Prostate gland (tissue), 2 donors: ENCODE measurements around the gene PLPP7.

Source experiments
- CTCF ChIP-seq, 4 experiments: fragments of 200-600 bp in 2 of 4; fragments of 450-650 bp in 2 of 4; sonication (generic) in 2 of 4; IDR thresholded peaks; 1 replicate in 3 of 4; 2 replicates in 1 of 4; pipeline ENCODE4 v1.5.1; 2016 to 2019; ENCODE audit warnings: antibody characterized with exemption in 4 of 4, mild to moderate bottlenecking in 2 of 4, moderate library complexity in 2 of 4
- POLR2A ChIP-seq: fragments of 450-650 bp; IDR thresholded peaks from one replicate; pipeline ENCODE4 v1.6.1; 2016; ENCODE audit warnings: antibody characterized with exemption, mild to moderate bottlenecking
- POLR2AphosphoS5 ChIP-seq: sonication (generic); formaldehyde crosslinking; IDR thresholded peaks from one replicate; pipeline ENCODE4 v1.6.1; 2017; ENCODE audit warnings: antibody characterized with exemption

DNA sequence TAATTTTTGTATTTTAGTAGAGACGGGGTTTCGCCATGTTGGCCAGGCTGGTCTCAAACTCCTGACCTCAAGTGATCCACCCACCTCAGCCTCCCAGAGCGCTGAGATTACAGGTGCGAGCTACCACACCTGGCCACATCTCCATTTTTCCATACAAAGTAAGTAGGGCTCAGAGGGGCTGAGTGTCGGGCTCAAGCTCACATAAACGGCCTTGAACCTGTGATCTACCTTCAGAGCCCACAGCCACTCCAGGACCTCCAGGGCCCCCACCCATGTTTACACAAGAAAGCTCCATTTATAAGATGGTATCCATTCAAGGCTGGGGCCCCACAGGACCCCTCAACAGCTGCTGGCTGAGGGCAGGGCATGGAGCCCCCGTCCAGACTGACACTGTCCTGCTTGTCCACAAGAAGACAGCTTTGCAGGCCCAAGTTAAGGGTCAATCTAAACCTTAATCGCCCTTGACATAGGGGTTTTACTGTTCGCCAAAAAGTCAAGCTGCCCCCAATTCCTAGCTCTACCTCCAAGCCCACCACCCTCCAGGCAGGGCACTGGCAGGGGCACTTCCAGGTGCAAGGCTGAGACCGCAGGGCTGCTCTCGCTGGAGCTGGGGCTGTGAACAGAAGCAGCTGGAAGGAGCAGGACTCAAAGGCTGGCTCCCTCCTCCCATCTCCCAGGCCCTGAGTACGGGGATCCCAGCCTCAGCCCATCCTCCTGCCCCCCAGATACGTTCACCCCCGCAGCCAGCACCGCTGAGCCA, 32.1 kb upstream of the PLPP7 start:
- TF ChIP-seq CTCF (IDR thresholded peaks at IDR 0.05): no peak
- TF ChIP-seq POLR2A: no peak
- no peak for TF ChIP-seq POLR2AphosphoS5
